Neural crest cell (in vitro differentiated cells): ENCODE measurements around the gene SOAT2. TPM values are rescaled to one million over a fixed set of nuclear protein-coding genes. Genes with fewer than 3 reads are reported as not detected.
"Not testable (repeated sequence)": the region's sequence is repeated elsewhere in the genome, so short reads cannot be mapped to it uniquely, and the experiment has no call there.

Experiments used
- DNase-seq: peaks from one replicate; pipeline ENCODE4 v3.0.0; 2021; ENCODE audit warnings: low read depth, mixed read lengths, low spot score
- H3K27ac Mint-ChIP-seq: one replicate; pipeline ENCODE4 v1.8.0; 2021; ENCODE audit warnings: mild to moderate bottlenecking, mixed read lengths; ENCODE audit not compliant: unreplicated experiment
- H3K27me3 Mint-ChIP-seq: 2 replicates; pipeline ENCODE4 v1.8.0; 2021; ENCODE audit warnings: low read depth, mild to moderate bottlenecking, mixed read lengths
- H3K36me3 Mint-ChIP-seq: 2 replicates; pipeline ENCODE4 v1.8.0; 2021; ENCODE audit warnings: low read depth, mild to moderate bottlenecking, mixed read lengths
- H3K4me1 Mint-ChIP-seq: 2 replicates; pipeline ENCODE4 v1.8.0; 2021; ENCODE audit warnings: mixed read lengths
- H3K4me3 Mint-ChIP-seq: one replicate; pipeline ENCODE4 v1.8.0; 2021; ENCODE audit warnings: mild to moderate bottlenecking, mixed read lengths
- H3K9me3 Mint-ChIP-seq: 2 replicates; pipeline ENCODE4 v1.8.0; 2021; ENCODE audit warnings: mixed read lengths
- CTCF ChIP-seq: fragments of 200-600 bp; sonication (generic); conservative IDR thresholded peaks from 2 replicates; pipeline ENCODE4 v1.5.0; 2021; ENCODE audit warnings: antibody characterized with exemption, mild to moderate bottlenecking
- total RNA-seq: library from RNA; stranded (reverse); gene quantifications from 2 replicates; pipeline ENCODE4 v1.2.1, GENCODE V29; 2021

Gene SOAT2
- total RNA-seq, 1 donor from 2014 or later: not detected

- DNase-seq: no peak
- H3K9me3 Mint-ChIP-seq: no peaks in the 10 kb centered on the region
These were observed 56.7 kb downstream of the SOAT2 start for GRCh38 chr12:53160000-53160399.

GRCh38 chr12:53160673-53161072 lies 57.4 kb downstream of the SOAT2 start:
- H3K4me1 Mint-ChIP-seq: peaks cover 6% of the 10 kb centered on the region
- no peak overlapping the region for H3K4me3 Mint-ChIP-seq
- no peak for DNase-seq
- no peaks in the 10 kb centered on the region for H3K36me3 Mint-ChIP-seq
- no peaks in the 10 kb centered on the region for H3K27me3 Mint-ChIP-seq
- no peak for TF ChIP-seq CTCF
- H3K27ac Mint-ChIP-seq: no peak overlapping the region
- no peaks in the 10 kb centered on the region for H3K9me3 Mint-ChIP-seq

More at GRCh38 chr12:53160000-53160399, 56.7 kb downstream of the SOAT2 start:
- Mint-ChIP-seq H3K27me3 (no peaks in the 10 kb centered on the region), H3K36me3 (no peaks in the 10 kb centered on the region), H3K27ac (no peak overlapping the region), H3K4me3 (no peak overlapping the region), H3K4me1 (peaks cover 6% of the 10 kb centered on the region)
- TF ChIP-seq CTCF: no peak

GRCh38 chr12:53161119-53161911 lies 58.0 kb downstream of the SOAT2 start:
- Mint-ChIP-seq H3K9me3 (no peaks in the 10 kb centered on the region), H3K27ac (no peak overlapping the region), H3K4me1 (peaks cover 6% of the 10 kb centered on the region), H3K4me3 (no peak overlapping the region), H3K27me3 (no peaks in the 10 kb centered on the region), H3K36me3 (no peaks in the 10 kb centered on the region)
- DNase-seq: no peak
- TF ChIP-seq CTCF: no peak

GRCh38 chr12:53163008-53163407 lies 59.7 kb downstream of the SOAT2 start:
- not testable (repeated sequence) for H3K36me3 Mint-ChIP-seq, H3K4me1 Mint-ChIP-seq, H3K27ac Mint-ChIP-seq, DNase-seq, H3K9me3 Mint-ChIP-seq, H3K4me3 Mint-ChIP-seq, H3K27me3 Mint-ChIP-seq

GRCh38 chr12:53166837-53167236 lies 63.6 kb downstream of the SOAT2 start:
- Mint-ChIP-seq H3K4me1 (no peaks in the 10 kb centered on the region), H3K4me3 (no peak overlapping the region)

More at GRCh38 chr12:53166837-53167236, 63.6 kb downstream of the SOAT2 start:
- no peak for TF ChIP-seq CTCF
- no peak overlapping the region for H3K27ac Mint-ChIP-seq
- H3K27me3 Mint-ChIP-seq: no peaks in the 10 kb centered on the region
- no peak for DNase-seq
- H3K36me3 Mint-ChIP-seq: no peaks in the 10 kb centered on the region
- no peaks in the 10 kb centered on the region for H3K9me3 Mint-ChIP-seq
